GM19467 (cell line): Measurements from ENCODE around the gene FDXACB1.

ENCODE experiments used
- ATAC-seq: cut with Tn5 transposase; IDR thresholded peaks from one replicate; pipeline ENCODE4 v1.9.1; 2021; ENCODE audit warnings: mild to moderate bottlenecking, moderate library complexity; ENCODE audit not compliant: unreplicated experiment

FDXACB1 gene, protein sequence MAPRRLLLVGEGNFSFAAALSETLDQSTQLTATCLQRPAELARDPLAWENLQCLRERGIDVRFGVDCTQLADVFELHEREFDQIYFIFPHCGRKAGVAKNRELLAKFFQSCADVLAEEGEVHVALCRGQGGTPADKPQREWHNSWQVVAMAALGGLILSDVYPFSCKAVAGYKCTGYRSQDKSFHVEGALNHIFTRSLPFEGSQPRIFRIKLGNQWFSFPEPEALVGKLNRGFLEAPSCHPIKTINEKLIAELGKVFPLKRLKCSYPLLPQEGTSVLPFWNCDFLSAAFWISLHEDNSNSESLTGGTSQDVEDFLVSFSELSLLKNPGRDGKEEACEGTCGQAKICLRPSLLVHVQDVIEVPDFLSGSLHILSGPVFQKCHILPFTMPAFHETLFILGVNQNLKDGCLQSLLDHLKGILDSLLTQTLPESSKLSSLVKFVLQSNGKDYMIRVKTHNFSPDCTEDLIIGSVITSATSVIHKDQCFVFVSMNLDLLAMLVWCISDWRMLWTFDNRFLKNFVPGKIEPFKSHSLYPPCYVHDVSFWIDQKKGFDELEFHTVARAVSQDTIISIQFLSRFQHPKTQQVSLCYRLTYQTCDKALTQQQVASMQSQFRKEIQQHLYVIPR

DNA sequence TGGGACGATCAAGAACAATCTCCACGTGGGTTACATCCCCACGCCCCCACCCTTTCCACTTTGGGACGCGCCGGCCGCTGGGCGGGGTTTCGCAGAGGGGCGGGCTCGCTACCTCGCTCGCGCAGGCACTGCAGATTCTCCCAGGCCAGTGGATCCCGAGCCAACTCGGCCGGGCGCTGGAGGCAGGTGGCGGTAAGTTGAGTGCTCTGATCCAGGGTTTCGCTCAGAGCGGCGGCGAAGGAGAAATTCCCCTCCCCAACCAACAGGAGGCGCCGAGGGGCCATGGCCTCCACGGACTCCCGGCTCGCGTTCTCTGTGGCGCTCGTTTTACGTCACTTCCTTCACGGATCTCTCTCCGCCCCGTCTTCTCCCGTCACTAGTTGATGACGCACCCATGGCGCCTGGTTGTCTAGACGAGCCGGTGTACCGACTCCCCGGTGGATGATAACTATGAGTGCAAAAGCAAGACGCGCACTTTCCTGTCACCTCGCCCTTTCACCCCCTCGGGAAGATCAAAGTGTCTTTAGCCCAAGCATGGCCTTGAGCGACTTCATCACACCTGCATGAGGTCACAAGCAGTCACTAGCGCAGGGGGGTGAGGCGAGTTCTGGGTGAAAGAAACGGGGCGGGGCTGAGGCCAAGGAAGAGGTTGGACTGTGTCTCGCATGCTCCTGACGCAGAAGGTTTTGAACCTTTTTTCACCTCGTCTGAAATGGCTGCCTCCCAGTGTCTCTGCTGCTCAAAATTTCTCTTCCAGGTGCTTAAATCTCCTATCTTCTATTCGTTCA lies at the start of gene FDXACB1, which contains the start of gene CFAP68:
TSS of gene FDXACB1 (minus strand) at position 317 of the 788 bp plus-strand sequence. CDS start at position 284, 33 bp downstream.
TSS of gene CFAP68 (plus strand) at position 693 of the 788 bp plus-strand sequence. CDS start at position 713, 20 bp downstream.
- ATAC-seq = peak; percentile 88

DNA sequence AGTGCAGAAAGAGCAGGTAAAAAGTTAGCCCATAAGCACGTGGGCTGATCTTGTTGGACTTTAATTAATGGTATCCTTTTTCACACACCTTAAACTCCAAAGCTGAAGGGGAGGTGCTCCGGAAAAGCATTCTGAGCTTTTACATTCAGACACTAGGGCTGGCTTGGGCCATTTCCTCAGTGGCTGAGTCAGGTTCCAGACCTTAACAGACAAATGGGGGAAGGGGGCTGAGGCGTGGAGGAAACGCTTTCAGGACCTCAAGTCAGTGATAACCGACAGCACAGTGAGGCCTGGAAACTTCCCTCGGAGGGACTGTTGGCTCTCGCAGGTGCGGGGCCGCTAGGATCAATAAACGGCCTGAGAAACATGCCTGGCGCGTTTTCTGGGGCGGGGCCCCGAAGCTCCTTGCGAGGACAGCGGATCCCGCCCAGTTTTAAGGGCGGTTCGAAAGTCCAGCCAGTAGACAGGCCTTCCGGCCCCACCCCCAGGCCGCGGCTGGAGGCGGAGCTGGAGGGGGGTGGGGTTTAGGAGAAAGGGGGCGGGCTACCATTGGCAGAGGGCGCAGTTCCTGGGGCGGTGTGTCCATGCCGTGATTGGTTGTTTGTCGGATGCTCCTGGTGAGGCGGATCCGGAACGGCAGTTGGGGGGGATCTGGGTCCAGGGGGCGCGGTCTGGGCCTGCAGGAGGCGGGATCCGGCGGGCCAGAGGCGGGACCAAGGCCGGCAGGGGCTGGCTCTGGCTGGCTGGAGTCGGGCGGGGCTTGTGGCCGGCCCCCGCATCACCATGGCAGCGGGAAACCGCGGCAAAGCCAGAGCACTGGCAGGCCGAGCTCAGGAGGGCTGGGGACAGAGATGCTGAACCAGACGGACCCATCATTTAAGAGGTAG lies 47.8 kb upstream of the FDXACB1 start:
- peak; percentile 91 for ATAC-seq

DNA sequence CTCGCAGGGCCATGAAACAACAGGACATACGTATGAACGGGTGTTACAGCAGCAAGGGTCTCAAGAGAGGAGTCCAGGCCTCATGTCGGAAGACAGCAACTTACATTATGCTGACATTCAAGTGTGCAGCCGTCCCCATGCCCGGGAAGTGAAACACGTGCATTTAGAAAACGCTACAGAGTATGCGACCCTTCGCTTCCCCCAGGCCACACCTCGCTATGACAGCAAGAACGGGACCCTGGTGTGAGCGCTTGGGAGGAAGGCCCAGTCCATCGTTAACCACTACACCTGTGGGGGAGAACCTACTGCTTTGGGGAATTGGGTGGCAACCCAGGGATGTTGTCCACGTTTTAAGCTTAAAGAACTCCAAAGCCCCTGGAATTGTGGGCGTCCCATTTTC lies 47.0 kb upstream of the FDXACB1 start:
- no peak for ATAC-seq

DNA sequence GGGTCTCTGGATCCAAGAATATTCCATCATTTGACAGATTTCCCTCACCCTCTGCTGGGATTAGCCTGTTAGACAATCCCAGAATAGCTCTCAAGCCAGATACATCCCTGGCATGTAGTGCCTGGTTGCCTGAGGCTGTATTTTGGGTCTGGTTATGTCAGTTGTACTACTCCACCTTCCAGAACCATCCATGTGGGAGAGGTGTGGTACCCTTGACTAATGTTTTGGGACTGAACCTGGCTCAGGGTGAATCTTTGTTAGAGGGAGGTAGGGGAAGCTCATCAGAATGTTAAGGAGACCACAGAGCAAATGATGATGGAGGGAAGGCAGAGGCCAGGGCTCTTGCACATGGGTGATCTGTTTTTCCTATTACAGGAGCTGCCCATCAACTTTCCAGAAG lies 45.0 kb upstream of the FDXACB1 start:
- ATAC-seq = no peak

DNA sequence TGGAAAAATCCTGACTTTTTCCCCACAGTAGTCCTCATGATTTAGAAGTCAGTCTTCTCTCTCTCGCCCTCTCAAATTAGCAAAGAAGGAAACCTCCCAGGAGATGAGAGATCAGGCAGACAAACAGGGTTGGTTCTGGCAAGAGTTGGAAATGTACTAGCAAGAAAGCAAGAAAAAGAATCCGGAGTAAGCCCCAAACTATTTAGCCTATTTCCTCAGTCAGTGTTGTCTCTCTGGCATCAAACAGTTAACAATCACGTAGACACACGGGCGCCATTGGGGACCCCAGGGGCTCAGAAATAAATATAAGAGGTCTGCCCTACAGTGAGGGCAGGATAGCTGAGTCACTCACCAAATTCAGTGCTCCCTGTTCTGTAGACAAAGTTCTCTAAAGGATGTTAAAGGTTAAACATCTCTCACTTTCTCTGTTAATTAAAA lies 44.4 kb upstream of the FDXACB1 start:
- no peak for ATAC-seq

DNA sequence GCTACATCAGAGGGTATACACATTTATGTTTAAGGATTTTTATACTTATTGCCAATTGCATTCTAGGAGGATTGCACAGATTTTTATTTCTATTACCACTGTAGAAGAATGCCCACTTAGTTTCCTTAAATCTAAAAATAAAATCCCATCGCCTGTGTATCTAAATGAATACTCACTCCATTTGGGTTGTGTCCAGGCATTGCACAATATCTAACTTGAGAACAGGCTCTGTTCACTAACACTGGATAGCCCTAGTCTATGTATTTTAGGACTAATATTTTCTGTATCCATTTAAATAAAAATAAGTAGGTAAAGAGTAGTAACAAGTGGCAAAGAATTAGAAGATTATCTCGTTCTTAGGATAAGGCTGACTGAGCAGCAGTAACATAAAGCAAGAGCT lies 43.8 kb upstream of the FDXACB1 start:
- no peak for ATAC-seq

DNA sequence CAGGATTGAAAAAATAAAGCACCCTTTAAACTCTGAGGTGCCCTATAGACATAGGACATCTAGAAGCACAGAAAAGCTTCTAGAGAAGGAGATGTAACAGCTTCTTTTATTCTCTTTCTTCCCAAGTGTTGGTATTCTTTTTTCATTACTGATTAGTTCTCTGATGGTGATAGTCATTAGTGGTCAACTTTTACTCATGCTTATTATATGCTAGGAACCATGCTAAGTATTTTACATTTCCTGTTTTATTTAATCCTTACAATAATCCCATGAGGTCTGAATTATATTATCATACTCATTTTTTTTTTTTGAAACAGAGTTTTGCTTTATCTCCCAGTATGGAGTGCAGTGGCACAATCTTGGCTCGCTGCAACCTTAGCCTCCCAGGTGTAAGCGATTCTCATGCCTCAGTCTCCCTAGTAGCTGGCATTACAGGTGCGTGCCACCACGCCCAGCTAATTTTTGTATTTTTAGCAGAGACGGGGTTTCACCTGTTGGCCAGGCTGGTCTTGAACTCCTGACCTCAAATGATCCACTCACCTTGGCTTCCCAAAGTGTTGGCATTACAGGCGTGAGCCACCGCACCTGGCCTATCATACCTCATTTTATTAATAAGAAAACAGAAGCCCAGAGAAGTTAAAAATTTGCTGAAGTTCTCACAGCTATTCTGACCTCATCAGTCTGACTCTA lies 42.7 kb upstream of the FDXACB1 start:
- no peak for ATAC-seq

DNA sequence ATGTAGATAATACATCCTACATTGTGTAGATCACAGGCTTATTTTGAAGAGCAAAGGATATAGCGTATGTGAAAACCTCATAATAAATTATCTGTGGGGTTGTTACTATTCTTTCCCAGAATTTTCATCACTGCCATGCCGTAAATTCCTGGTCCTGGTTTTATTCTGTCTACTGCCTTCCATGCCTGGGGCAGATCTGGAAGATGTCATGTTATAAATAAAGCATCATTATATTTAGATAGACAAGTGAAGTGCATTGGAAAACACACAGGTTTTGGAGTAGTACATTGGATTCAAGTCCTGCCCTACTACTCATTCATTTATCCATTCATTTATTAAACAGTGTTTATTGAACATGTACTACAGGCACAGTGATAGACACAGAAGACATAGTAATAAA lies 41.9 kb upstream of the FDXACB1 start:
- no peak for ATAC-seq

DNA sequence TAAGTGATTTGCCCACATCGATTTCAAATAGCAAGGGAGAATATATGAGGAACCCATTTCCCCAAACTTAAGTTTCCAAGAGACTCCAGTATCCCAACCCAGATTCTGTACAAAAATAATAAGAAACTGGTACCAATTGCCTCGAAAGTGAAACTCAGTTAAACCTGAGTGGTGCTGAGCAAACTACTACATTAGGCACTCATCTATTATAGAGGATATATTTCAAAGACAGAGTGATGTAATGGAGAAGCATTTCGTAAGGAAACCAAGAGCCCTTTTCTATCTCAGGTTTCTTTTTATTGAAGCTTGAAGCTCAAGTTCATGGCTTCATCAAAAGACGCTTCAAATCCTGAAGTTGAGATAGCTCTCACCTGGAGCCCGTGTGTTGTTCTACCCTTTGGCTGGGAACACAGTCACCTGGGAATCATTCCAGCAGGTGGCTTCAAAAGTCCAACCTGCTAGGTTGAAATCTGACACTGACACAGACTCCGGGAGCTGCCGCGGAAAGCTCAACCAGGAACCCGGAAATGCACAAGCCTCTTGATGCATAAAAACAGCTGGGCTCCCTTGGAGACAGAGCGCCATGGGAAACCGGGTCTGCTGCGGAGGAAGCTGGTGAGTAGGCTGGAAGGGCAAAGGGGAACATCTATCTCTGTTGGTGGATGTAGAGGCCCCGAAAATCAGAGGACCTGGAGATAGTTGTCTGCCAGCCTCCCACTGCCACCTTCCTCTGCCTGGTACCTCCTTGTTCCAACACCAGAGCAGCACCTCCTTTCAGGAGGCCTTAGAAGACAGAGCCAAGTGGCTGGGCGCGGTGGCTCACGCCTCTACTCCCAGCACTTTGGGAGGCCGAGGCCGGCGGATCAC lies 39.7 kb upstream of the FDXACB1 start, which contains the start of gene C11orf52:
TSS of gene C11orf52 (plus strand) at position 524 of the 867 bp plus-strand sequence. CDS start at position 584, 60 bp downstream.
- no peak for ATAC-seq

DNA sequence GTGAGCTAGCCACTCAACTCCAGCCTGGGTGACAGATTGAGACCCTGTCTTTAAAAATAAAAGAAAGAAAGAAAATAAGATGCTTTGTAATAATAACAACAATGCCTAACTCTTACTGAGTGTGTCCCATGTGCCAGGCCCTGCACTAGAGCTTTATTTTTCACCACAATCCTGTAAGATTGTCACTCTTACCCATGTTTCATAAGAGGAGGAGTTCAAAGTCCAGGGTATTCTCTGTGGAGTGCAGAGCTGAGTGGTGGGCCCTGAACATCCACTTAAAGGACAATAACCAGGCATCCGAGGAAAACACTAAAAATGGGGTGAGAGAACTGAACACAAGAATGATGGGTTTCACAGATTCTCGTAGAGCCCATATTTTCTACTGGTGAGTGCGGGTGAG lies 38.8 kb upstream of the FDXACB1 start:
- no peak for ATAC-seq

DNA sequence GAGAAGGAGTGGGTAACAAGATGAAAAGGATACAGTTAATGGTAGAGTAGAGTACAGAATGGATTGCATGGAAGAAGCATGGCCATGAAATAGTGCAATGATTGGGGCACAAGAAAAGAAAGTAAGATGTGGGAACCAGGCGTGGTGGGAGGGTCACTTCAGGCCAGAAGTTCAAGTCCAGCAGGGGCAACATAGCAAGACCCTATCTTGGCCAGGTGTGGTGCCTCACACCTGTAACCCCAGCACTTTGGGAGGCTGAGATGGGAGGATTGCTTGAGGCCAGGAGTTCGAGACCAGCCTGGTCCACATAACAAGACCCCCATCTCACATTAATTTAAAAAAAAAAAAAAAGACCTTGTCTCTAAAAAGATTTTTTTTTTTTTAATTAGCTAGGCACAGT lies 38.3 kb upstream of the FDXACB1 start:
- no peak for ATAC-seq

DNA sequence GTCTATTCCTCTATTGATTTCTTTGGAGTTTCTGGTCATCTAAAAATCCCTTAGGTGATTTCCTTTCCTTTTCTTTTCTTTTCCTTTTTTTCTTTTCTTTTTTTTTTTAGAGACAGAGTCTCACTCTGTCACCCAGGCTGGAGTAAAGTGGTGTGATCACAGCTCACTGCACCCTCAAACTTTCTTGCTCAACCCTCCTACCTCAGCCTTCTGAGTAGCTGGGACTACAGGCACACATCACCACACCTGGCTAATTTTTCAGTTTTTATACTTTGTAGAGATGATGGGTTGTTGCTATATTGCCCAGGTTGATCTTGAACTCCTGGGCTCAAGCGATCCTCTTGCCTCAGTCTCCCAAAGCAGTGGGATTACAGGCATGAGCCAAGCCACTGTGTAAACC lies 37.8 kb upstream of the FDXACB1 start:
- no peak for ATAC-seq

DNA sequence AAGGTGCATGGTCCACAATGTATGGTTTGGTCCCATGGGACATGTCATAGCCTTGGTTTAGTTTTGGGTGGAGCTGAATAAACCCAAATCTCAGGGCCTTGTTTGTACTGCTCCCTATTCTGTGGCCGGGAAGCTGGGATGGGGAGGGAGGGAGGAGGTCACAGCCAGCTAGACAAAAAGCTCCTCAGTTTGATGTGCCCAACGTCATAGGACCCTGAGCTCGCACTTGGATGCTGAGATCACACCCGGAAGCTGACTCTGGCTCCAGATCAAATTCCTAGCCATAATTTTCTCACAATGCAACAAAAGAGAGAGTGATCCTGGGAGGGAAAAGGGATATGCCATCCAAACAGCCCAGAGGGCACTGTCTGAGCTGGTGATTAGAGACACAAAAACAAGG lies 35.0 kb upstream of the FDXACB1 start:
- ATAC-seq = no peak

DNA sequence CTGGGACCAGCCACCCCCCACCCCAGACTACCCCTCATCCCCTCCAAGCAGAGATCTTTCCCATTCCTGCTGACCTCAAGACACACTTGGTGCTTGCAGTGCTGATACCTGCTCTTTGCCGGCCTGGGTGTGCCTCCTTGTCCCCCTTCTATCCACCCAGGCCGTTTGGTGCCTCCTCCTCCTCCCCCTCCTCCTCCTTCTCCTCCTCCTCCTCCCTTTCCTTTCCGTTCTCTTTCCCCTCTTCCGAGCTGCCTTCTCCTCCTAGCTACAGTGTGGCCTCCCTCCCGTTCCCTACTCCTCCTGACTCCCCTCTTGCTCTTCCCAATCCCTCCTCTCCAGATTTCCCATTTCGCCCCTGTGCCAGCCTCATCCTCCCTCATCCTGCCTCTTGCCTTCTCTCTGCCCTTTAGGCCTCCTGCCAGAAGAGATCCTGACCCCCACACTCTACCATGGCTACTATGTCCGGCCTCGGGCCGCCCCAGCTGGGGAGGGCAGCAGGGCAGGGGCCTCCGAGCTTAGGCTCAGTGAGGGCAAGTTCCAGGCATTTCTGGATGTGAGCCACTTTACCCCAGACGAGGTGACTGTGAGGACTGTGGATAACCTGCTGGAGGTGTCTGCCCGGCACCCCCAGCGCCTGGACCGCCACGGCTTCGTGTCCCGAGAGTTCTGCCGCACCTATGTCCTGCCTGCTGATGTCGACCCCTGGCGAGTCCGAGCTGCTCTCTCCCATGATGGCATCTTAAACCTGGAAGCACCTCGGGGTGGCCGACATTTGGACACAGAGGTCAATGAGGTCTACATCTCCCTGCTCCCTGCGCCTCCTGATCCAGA lies 34.3 kb upstream of the FDXACB1 start:
- no peak for ATAC-seq

DNA sequence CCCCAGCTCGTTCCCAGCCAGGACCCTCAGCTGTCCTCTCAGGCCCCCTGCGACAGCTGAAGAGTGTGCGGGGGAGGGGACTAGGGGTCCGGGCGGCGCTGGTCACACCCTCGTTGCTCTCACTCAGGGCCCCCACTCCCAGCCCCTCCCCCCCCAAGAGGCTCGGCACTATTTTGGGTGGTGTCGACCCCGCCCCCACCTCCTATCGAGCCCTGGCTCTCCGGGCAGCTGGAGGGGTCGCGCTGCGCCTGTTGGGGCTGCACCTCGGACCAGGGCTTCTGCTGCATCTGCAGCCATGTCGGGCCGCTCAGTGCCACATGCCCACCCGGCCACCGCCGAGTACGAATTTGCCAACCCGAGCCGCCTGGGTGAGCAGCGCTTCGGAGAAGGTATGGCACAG lies 33.6 kb upstream of the FDXACB1 start, which contains the start of gene HSPB2:
TSS of gene HSPB2 (plus strand) at position 200 of the 400 bp plus-strand sequence. CDS start at position 296, 96 bp downstream.
- ATAC-seq = no peak

DNA sequence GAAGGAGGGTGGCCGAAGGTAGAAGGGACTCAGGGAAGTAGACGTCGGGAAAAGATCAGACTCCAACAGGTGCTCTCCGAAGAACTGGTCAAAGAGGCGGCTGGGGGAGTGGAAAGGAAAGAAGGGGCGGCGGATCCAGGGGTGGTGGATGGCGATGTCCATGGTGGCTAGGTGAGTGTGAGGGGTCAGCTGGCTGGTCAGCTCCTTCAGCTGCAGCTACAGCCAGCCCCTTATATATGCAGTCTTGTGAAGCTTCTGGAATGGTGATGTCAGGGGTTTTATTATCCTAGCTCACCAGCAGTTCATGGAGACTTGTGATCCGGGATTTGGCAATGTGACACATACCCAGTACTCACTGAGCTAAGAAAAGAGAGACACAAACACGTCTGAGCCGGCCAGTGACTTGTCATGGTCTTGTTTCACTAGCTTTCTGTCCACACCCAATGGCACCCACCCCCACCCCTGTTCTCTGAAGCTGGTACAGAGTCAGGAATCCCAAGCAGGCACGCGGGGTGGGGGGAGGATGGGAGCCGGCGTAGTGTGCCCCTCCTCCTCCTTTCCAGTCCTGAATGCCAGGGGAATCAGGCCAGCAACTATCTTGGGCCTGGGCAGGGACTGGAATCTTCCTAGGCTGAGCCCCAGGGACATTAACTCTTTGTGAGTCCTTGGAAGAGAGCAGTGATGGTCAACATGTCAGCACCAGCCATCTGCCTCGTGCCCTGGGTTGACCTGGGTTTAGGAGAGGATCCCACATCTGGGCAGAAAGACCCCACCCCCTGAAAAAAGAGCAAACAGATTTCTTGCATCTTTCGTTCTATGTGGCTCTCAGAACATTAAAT lies 32.8 kb upstream of the FDXACB1 start, which contains the start of gene CRYAB:
TSS of gene CRYAB (minus strand) at position 208 of the 839 bp plus-strand sequence. CDS start at position 162, 46 bp downstream.
- no peak for ATAC-seq
